ENCODE results near the gene SMOC2. TPM values are rescaled to one million over a fixed set of nuclear protein-coding genes. Genes with fewer than 3 reads are reported as not detected.
"Not testable (repeated sequence)": the region's sequence is repeated elsewhere in the genome, so short reads cannot be mapped to it uniquely, and the experiment has no call there.

Gene SMOC2
- polyA plus RNA-seq, 3 donors: 4.5 to 34.4 (median 22.7) TPM

- WGBS, 3 donors: 81 to 83% (median 81%) methylated on average over 6 of the region's 6 CpGs
- H3K27ac ChIP-seq (ENCODE audit: low read depth, low read length): no peak overlapping the region
These were observed 104.4 kb downstream of the SMOC2 start for GRCh38 chr6:168545428-168545827.

- no peak overlapping the region for H3K27ac ChIP-seq (ENCODE audit: low read depth, low read length)
- WGBS, 3 donors: 87 to 93% (median 90%) methylated on average over 5 of the region's 5 CpGs
These were observed 105.2 kb downstream of the SMOC2 start for GRCh38 chr6:168546151-168546550.

GRCh38 chr6:168546730-168547129 lies 105.7 kb downstream of the SMOC2 start:
- 93 to 94% (median 94%) methylated on average over 10 of the region's 10 CpGs for WGBS, 3 donors

GRCh38 chr6:168550326-168550725 lies 109.3 kb downstream of the SMOC2 start:
- H3K27ac ChIP-seq (ENCODE audit: low read depth, low read length): no peak overlapping the region
- 81 to 88% (median 83%) methylated on average over 8 of the region's 8 CpGs for WGBS, 3 donors

More at GRCh38 chr6:168546730-168547129, 105.7 kb downstream of the SMOC2 start:
- H3K27ac ChIP-seq (ENCODE audit: low read depth, low read length): no peak overlapping the region

GRCh38 chr6:168554472-168554871 lies 113.5 kb downstream of the SMOC2 start:
- H3K27ac ChIP-seq (ENCODE audit: low read depth, low read length): no peak overlapping the region
- 77 to 83% (median 81%) methylated on average over 10 of the region's 10 CpGs for WGBS, 3 donors

- no peak overlapping the region for H3K27ac ChIP-seq (ENCODE audit: low read depth, low read length)
- WGBS, 3 donors: 89 to 91% (median 90%) methylated on average over 33 of the region's 33 CpGs
These were observed 114.1 kb downstream of the SMOC2 start for GRCh38 chr6:168554898-168555617.

GRCh38 chr6:168555618-168556273 lies 114.8 kb downstream of the SMOC2 start:
- WGBS, 3 donors: 92 to 95% (median 95%) methylated on average over 39 to 41 of the region's 41 CpGs
- no peak overlapping the region for H3K27ac ChIP-seq (ENCODE audit: low read depth, low read length)

- no peak overlapping the region for H3K27ac ChIP-seq (ENCODE audit: low read depth, low read length)
- WGBS, 3 donors: 81 to 87% (median 85%) methylated on average over 8 of the region's 8 CpGs
These were observed 116.5 kb downstream of the SMOC2 start for GRCh38 chr6:168557512-168557911.

- WGBS, 3 donors: 93 to 95% (median 94%) methylated on average over 20 of the region's 20 CpGs
- H3K27ac ChIP-seq (ENCODE audit: low read depth, low read length): no peak overlapping the region
These were observed 117.7 kb downstream of the SMOC2 start for GRCh38 chr6:168558686-168559085.

GRCh38 chr6:168559574-168560098 lies 118.7 kb downstream of the SMOC2 start:
- 35 to 59% (median 51%) methylated on average over 6 of the region's 6 CpGs for WGBS, 3 donors
- no peak overlapping the region for H3K27ac ChIP-seq (ENCODE audit: low read depth, low read length)

- no peak overlapping the region for H3K27ac ChIP-seq (ENCODE audit: low read depth, low read length)
- 58 to 64% (median 61%) methylated on average over 6 of the region's 6 CpGs for WGBS, 3 donors
These were observed 119.1 kb downstream of the SMOC2 start for GRCh38 chr6:168560126-168560525.

- no peak overlapping the region for H3K27ac ChIP-seq (ENCODE audit: low read depth, low read length)
- WGBS, 3 donors: 74 to 83% (median 75%) methylated on average over 29 of the region's 29 CpGs
These were observed 121.7 kb downstream of the SMOC2 start for GRCh38 chr6:168562576-168563151.

- WGBS, 3 donors: 57 to 79% (median 74%) methylated on average over 11 of the region's 11 CpGs
- no peak overlapping the region for H3K27ac ChIP-seq (ENCODE audit: low read depth, low read length)
These were observed 122.7 kb downstream of the SMOC2 start for GRCh38 chr6:168563656-168564055.

GRCh38 chr6:168565112-168565511 lies 124.1 kb downstream of the SMOC2 start:
- 83 to 94% (median 94%) methylated on average over 4 of the region's 4 CpGs for WGBS, 3 donors
- H3K27ac ChIP-seq (ENCODE audit: low read depth, low read length): no peak overlapping the region

- H3K27ac ChIP-seq (ENCODE audit: low read depth, low read length): no peak overlapping the region
- WGBS, 3 donors: 74 to 76% (median 74%) methylated on average over 11 of the region's 11 CpGs
These were observed 129.2 kb downstream of the SMOC2 start for GRCh38 chr6:168570211-168570610.

- WGBS, 3 donors: 93 to 95% (median 95%) methylated on average over 19 of the region's 19 CpGs
- no peak overlapping the region for H3K27ac ChIP-seq (ENCODE audit: low read depth, low read length)
These were observed 130.3 kb downstream of the SMOC2 start for GRCh38 chr6:168571268-168571667.

- not testable (repeated sequence) for H3K27ac ChIP-seq (ENCODE audit: low read depth, low read length)
- WGBS, 3 donors: 87 to 93% (median 87%) methylated on average over 23 to 25 of the region's 28 CpGs
These were observed 132.4 kb downstream of the SMOC2 start for GRCh38 chr6:168573276-168573835.

GRCh38 chr6:168574075-168574698 lies 133.2 kb downstream of the SMOC2 start:
- no peak overlapping the region for H3K27ac ChIP-seq (ENCODE audit: low read depth, low read length)
- WGBS, 3 donors: 78 to 83% (median 80%) methylated on average over 17 of the region's 17 CpGs

All from adipose tissue (tissue), 3 donors.